Stimulated activated CD4-positive, alpha-beta T cell treated with anti-CD3 and anti-CD28 coated beads, TNF-alpha, amount 100 ng/mL, for 4 hours (primary cell): ENCODE data around the gene GPI.
"Not testable (repeated sequence)": the region's sequence is repeated elsewhere in the genome, so short reads cannot be mapped to it uniquely, and the experiment has no call there.

Source experiments
- DNase-seq, 3 experiments: peaks; one replicate each; pipeline ENCODE4 v3.0.0-alpha.2; 2020; ENCODE audit warnings: low read depth in 3 of 3

GPI gene

GRCh38 chr19:34367624-34367957 lies 2.6 kb downstream of the GPI start:
- DNase-seq, result no peak

- no peak for DNase-seq
Observed at GRCh38 chr19:34368338-34368737, 3.3 kb downstream of the GPI start.

GRCh38 chr19:34369166-34369565 lies 4.2 kb downstream of the GPI start:
- not testable (repeated sequence) for DNase-seq

- DNase-seq, result no peak
Observed at GRCh38 chr19:34370117-34370516, 5.1 kb downstream of the GPI start.

GRCh38 chr19:34370983-34371382 lies 6.0 kb downstream of the GPI start:
- no peak for DNase-seq

- no peak for DNase-seq
Observed at GRCh38 chr19:34373601-34374288, 8.7 kb downstream of the GPI start.

GRCh38 chr19:34375598-34375997 lies 10.6 kb downstream of the GPI start:
- no peak for DNase-seq

- DNase-seq, result no peak
Observed at GRCh38 chr19:34380639-34381241, 15.7 kb downstream of the GPI start.

GRCh38 chr19:34381399-34382251 lies 16.6 kb downstream of the GPI start:
- DNase-seq, result no peak

- no peak for DNase-seq
Observed at GRCh38 chr19:34382471-34382870, 17.5 kb downstream of the GPI start.

GRCh38 chr19:34383599-34383998 lies 18.6 kb downstream of the GPI start:
- DNase-seq, result no peak

GRCh38 chr19:34386645-34387445 lies 21.8 kb downstream of the GPI start:
- no peak for DNase-seq

- no peak for DNase-seq
Observed at GRCh38 chr19:34387446-34387810, 22.4 kb downstream of the GPI start.

GRCh38 chr19:34388745-34389144 lies 23.7 kb downstream of the GPI start:
- not testable (repeated sequence) for DNase-seq

- DNase-seq, result no peak
Observed at GRCh38 chr19:34391813-34392212, 26.8 kb downstream of the GPI start.

- no peak for DNase-seq
Observed at GRCh38 chr19:34393031-34393430, 28.0 kb downstream of the GPI start.

GRCh38 chr19:34393629-34394028 lies 28.6 kb downstream of the GPI start:
- DNase-seq, result no peak

GRCh38 chr19:34397853-34398252 lies 32.9 kb downstream of the GPI start:
- no peak for DNase-seq

- DNase-seq, result no peak
Observed at GRCh38 chr19:34399886-34400285, 34.9 kb downstream of the GPI start.

GRCh38 chr19:34400844-34401243 lies 35.8 kb downstream of the GPI start:
- DNase-seq, result not testable (repeated sequence)

GRCh38 chr19:34402074-34402600 lies 37.1 kb downstream of the GPI start:
- DNase-seq, result no peak

GRCh38 chr19:34403784-34404108 lies 38.8 kb downstream of the GPI start:
- DNase-seq, result no peak
